Stomach smooth muscle (tissue), 2 donors: ENCODE results near the gene TMCO6.
"Not testable (repeated sequence)": the region's sequence is repeated elsewhere in the genome, so short reads cannot be mapped to it uniquely, and the experiment has no call there.

Experiments used
- H3K27ac ChIP-seq: one replicate; pipeline ENCODE4 v1.7.0; 2013; ENCODE audit warnings: mild to moderate bottlenecking, low read length, inconsistent platforms
- H3K27me3 ChIP-seq, 2 donors: one replicate each; pipeline ENCODE4 v1.7.0; 2013; ENCODE audit warnings: low read length in 2 of 2; ENCODE audit not compliant: insufficient read depth in 2 of 2, control insufficient read depth in 1 of 2
- H3K36me3 ChIP-seq, 2 donors: one replicate each; pipeline ENCODE4 v1.7.0; 2013; ENCODE audit warnings: low read length in 2 of 2; ENCODE audit not compliant: control insufficient read depth in 2 of 2, insufficient read depth in 2 of 2
- H3K4me1 ChIP-seq: one replicate; pipeline ENCODE4 v1.7.0; 2013; ENCODE audit warnings: low read length; ENCODE audit not compliant: control insufficient read depth, insufficient read depth
- H3K4me3 ChIP-seq, 2 donors: one replicate each; pipeline ENCODE4 v1.7.0; 2013; ENCODE audit warnings: low read length in 2 of 2
- H3K9ac ChIP-seq, 2 donors: one replicate each; pipeline ENCODE4 v1.7.0; 2013; ENCODE audit warnings: low read length in 2 of 2, mild to moderate bottlenecking in 1 of 2
- H3K9me3 ChIP-seq, 2 donors: one replicate each; pipeline ENCODE4 v1.7.0; 2013; ENCODE audit warnings: low read length in 2 of 2; ENCODE audit not compliant: control insufficient read depth in 2 of 2
- donor health status: healthy.
- donor health status: Pancreatic carcinoma.

TMCO6 gene

GRCh38 chr5:140603734-140604133 is 35.5 kb upstream of the TMCO6 start:
- Histone ChIP-seq H3K9me3 (no peaks in the 10 kb centered on the region), H3K4me1 (no peaks in the 10 kb centered on the region), H3K9ac (no peak overlapping the region), H3K36me3 (no peaks in the 10 kb centered on the region), H3K27me3 (no peaks in the 10 kb centered on the region), H3K4me3 (no peak overlapping the region), H3K27ac (no peak overlapping the region)

GRCh38 chr5:140605879-140606278 is 33.4 kb upstream of the TMCO6 start:
- H3K9me3 ChIP-seq = no peaks in the 10 kb centered on the region
- no peaks in the 10 kb centered on the region for H3K36me3 ChIP-seq
- H3K4me1 ChIP-seq = no peaks in the 10 kb centered on the region
- H3K27me3 ChIP-seq = no peaks in the 10 kb centered on the region
- H3K4me3 ChIP-seq = no peak overlapping the region
- H3K9ac ChIP-seq = no peak overlapping the region
- no peak overlapping the region for H3K27ac ChIP-seq

GRCh38 chr5:140607031-140607430 is 32.2 kb upstream of the TMCO6 start:
- no peaks in the 10 kb centered on the region for H3K36me3 ChIP-seq
- H3K9ac ChIP-seq = no peak overlapping the region
- H3K4me1 ChIP-seq = no peaks in the 10 kb centered on the region
- no peaks in the 10 kb centered on the region for H3K27me3 ChIP-seq
- H3K27ac ChIP-seq = no peak overlapping the region
- no peaks in the 10 kb centered on the region for H3K9me3 ChIP-seq
- H3K4me3 ChIP-seq = no peak overlapping the region

GRCh38 chr5:140608722-140609121 is 30.5 kb upstream of the TMCO6 start:
- no peak overlapping the region for H3K9ac ChIP-seq
- no peaks in the 10 kb centered on the region for H3K9me3 ChIP-seq
- no peaks in the 10 kb centered on the region for H3K27me3 ChIP-seq
- H3K36me3 ChIP-seq = no peaks in the 10 kb centered on the region
- no peak overlapping the region for H3K4me3 ChIP-seq
- H3K27ac ChIP-seq = no peak overlapping the region
- H3K4me1 ChIP-seq = no peaks in the 10 kb centered on the region

- no peak overlapping the region for H3K27ac ChIP-seq
- H3K9me3 ChIP-seq = no peaks in the 10 kb centered on the region
- no peaks in the 10 kb centered on the region for H3K27me3 ChIP-seq
- no peaks in the 10 kb centered on the region for H3K4me1 ChIP-seq
- H3K36me3 ChIP-seq = no peaks in the 10 kb centered on the region
- H3K9ac ChIP-seq = no peak overlapping the region
- H3K4me3 ChIP-seq = no peak overlapping the region
Measured at GRCh38 chr5:140609126-140609525, 30.1 kb upstream of the TMCO6 start.

GRCh38 chr5:140611020-140611521 is 28.2 kb upstream of the TMCO6 start:
- Histone ChIP-seq H3K9ac (no peak overlapping the region), H3K4me1 (no peaks in the 10 kb centered on the region), H3K9me3 (no peaks in the 10 kb centered on the region), H3K27me3 (no peaks in the 10 kb centered on the region), H3K36me3 (no peaks in the 10 kb centered on the region), H3K27ac (no peak overlapping the region), H3K4me3 (no peak overlapping the region)

- Histone ChIP-seq H3K27me3 (no peaks in the 10 kb centered on the region), H3K27ac (no peak overlapping the region), H3K4me3 (no peak overlapping the region), H3K9me3 (no peaks in the 10 kb centered on the region), H3K36me3 (no peaks in the 10 kb centered on the region), H3K4me1 (no peaks in the 10 kb centered on the region), H3K9ac (no peak overlapping the region)
Measured at GRCh38 chr5:140622301-140622700, 16.9 kb upstream of the TMCO6 start.

GRCh38 chr5:140623061-140623460 is 16.2 kb upstream of the TMCO6 start:
- not testable (repeated sequence) for H3K36me3 ChIP-seq, H3K9me3 ChIP-seq, H3K4me1 ChIP-seq, H3K9ac ChIP-seq, H3K27ac ChIP-seq, H3K27me3 ChIP-seq, H3K4me3 ChIP-seq

GRCh38 chr5:140624886-140625285 is 14.4 kb upstream of the TMCO6 start:
- not testable (repeated sequence) for H3K4me1 ChIP-seq, H3K9ac ChIP-seq, H3K27ac ChIP-seq, H3K4me3 ChIP-seq, H3K9me3 ChIP-seq, H3K36me3 ChIP-seq, H3K27me3 ChIP-seq

GRCh38 chr5:140627972-140628371 is 11.3 kb upstream of the TMCO6 start:
- Histone ChIP-seq H3K9me3 (no peaks in the 10 kb centered on the region), H3K36me3 (no peaks in the 10 kb centered on the region), H3K4me3 (no peak overlapping the region), H3K4me1 (peaks cover 16% of the 10 kb centered on the region), H3K27ac (no peak overlapping the region), H3K27me3 (no peaks in the 10 kb centered on the region), H3K9ac (no peak overlapping the region)

GRCh38 chr5:140628711-140629110 is 10.5 kb upstream of the TMCO6 start:
- Histone ChIP-seq H3K9ac (no peak overlapping the region), H3K36me3 (no peaks in the 10 kb centered on the region), H3K27ac (no peak overlapping the region), H3K4me3 (no peak overlapping the region), H3K27me3 (no peaks in the 10 kb centered on the region), H3K9me3 (no peaks in the 10 kb centered on the region), H3K4me1 (peaks cover 20% of the 10 kb centered on the region)
